Loucy (cell line): Measurements from ENCODE around the gene SOWAHD.

Experiments used
- CTCF ChIP-seq: fragments of 200-600 bp; sonication (generic); conservative IDR thresholded peaks from 2 replicates; pipeline ENCODE4 v1.5.1; 2014; ENCODE audit warnings: mild to moderate bottlenecking, antibody characterized with exemption, low read length
- EZH2phosphoT487 ChIP-seq: fragments of 200-600 bp; IDR thresholded peaks from 2 replicates; pipeline ENCODE4 v1.6.1; 2018; ENCODE audit warnings: antibody characterized with exemption, mild to moderate bottlenecking, moderate library complexity, borderline replicate concordance

- no peak for TF ChIP-seq CTCF
- TF ChIP-seq EZH2phosphoT487 = no peak
These were observed 22.9 kb upstream of the SOWAHD start for GRCh38 chrX:119735467-119735866.
